ENCODE data around the gene TENT4B. TPM values are rescaled to one million over a fixed set of nuclear protein-coding genes. Genes with fewer than 3 reads are reported as not detected.
A peak's percentile ranks its signal among the peaks of the same experiment; 100 is the strongest.

TENT4B gene
- polyA plus RNA-seq, 1 of the 3 experiments (the other 2 are of a cell fraction), result 5.6 TPM

DNA sequence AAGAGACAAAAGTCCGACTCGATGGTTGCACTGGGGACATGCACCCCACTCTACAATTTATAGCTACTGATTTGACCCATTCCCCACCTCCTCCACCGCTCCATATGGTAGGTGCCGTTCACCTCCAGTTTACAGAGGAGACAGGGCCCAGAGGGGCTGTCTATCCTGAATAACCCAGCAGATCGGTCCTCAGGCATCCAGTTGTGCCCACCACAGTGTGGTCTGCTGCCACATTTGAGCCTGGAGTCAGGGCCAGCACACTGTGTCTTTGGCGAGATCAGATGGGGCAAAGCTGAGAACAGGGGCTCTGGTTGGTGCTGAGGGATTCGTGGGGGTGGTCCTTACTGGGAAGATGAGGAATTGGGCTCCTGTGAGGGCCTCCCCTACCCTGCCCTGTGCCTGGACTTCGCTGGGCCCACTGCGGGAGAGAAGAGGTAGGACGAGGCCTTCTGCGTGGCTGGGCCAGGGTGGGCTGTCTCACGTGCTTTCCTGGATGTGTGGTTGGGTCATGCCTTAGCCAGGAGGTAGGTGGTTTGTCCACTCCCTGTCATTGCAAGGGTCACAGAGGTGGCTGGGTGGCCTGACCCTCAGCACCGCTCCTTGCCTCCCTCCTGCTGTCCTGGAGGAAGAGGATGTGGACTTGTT lies 116.1 kb downstream of the TENT4B start:
- H3F3A ChIP-seq (replicated peaks; ENCODE audit: insufficient read depth), result no peaks in the 10 kb centered on the region

GRCh38 chr16:50269769-50270509 lies 116.8 kb downstream of the TENT4B start:
- ChIA-PET POLR2A (interaction anchor here (1.5 kb wide), 1 partner anchor 28 kb away, joined by 3 read pairs; no protein-coding TSS in a partner anchor), CTCF (interaction anchor here (1.3 to 2.0 kb wide), 2 partner anchors 44 to 59 kb away, joined by 3 to 6 read pairs; no protein-coding TSS in a partner anchor)
- H3K79me2 ChIP-seq (ENCODE audit: insufficient read depth), result peaks cover 17% of the 10 kb centered on the region
- peaks cover 18 to 46% of the 10 kb centered on the region in 2 experiments; a peak in 3 of 4 replicates for H3K4me1 ChIP-seq (ENCODE audit: control insufficient read depth in 1 of 2, insufficient read depth in 2 of 2, low read depth in 1 of 2, low read length in 1 of 2)
- no peak overlapping the region for H3K9ac ChIP-seq
- no peaks in the 10 kb centered on the region for H3K9me2 ChIP-seq
- no peak for TF ChIP-seq IRF3 (IDR thresholded peaks at IDR 0.05; ENCODE audit: low read depth, low read length)
- TF ChIP-seq RFX5 (IDR thresholded peaks at IDR 0.05; ENCODE audit: low read length), result no peak
- TF ChIP-seq TEAD4 (IDR thresholded peaks at IDR 0.05; ENCODE audit: borderline replicate concordance, insufficient read depth), result no peak
- TF ChIP-seq GABPA (IDR thresholded peaks at IDR 0.05; ENCODE audit: low read depth), result no peak
- no peak for TF ChIP-seq SIN3A (IDR thresholded peaks at IDR 0.05; ENCODE audit: borderline replicate concordance, low read depth, low read length)
- TF ChIP-seq SMC3 (IDR thresholded peaks at IDR 0.05; ENCODE audit: low read depth, low read length), result no peak
- TF ChIP-seq GATA2 (CRISPR knock-in tag; IDR thresholded peaks at IDR 0.05), result no peak; the same call in 1 of the 2 replicates
- TF ChIP-seq MEF2A (IDR thresholded peaks at IDR 0.05; ENCODE audit: borderline replicate concordance, low read depth), result no peak
- TF ChIP-seq TCF12 (IDR thresholded peaks at IDR 0.05), result no peak
- no peak for TF ChIP-seq MAX (IDR thresholded peaks at IDR 0.05; ENCODE audit: low read depth)
- no peak for TF ChIP-seq NFIC (IDR thresholded peaks at IDR 0.05; ENCODE audit: borderline replicate concordance)
- TF ChIP-seq RXRA (IDR thresholded peaks at IDR 0.05; ENCODE audit: borderline replicate concordance, low read depth), result no peak
- TF ChIP-seq REST (IDR thresholded peaks at IDR 0.05; ENCODE audit: low read depth, low read length), result no peak
- peak; percentile 39 for DNase-seq
- H2AFZ ChIP-seq (ENCODE audit: low read depth), result no peak overlapping the region
- H3K36me3 ChIP-seq (replicated peaks in 1 of 2; ENCODE audit: control insufficient read depth in 1 of 2, insufficient read depth in 2 of 2, low read length in 1 of 2), result no peaks in the 10 kb centered on the region
- WGBS (ENCODE audit: low lambda C conversion rate), result 84% methylated on average over 9 of the region's 12 CpGs
- no peak overlapping the region for H3K4me2 ChIP-seq
- no peaks in the 10 kb centered on the region for H4K20me1 ChIP-seq (ENCODE audit: insufficient read depth)
- H3K9me3 ChIP-seq, result no peaks in the 10 kb centered on the region
- no peaks in the 10 kb centered on the region for H3F3A ChIP-seq (replicated peaks; ENCODE audit: insufficient read depth)
- no peak overlapping the region for H3K4me3 ChIP-seq (ENCODE audit: low read depth in 2 of 2, low read length in 1 of 2)
- H3K27ac ChIP-seq (ENCODE audit: low read depth in 2 of 2, low read length in 1 of 2), result no peak overlapping the region
- no peaks in the 10 kb centered on the region for H3K27me3 ChIP-seq (ENCODE audit: insufficient read depth)

More for the DNA sequence above, 116.1 kb downstream of the TENT4B start:
- H3K79me2 ChIP-seq (ENCODE audit: insufficient read depth), result peaks cover 17% of the 10 kb centered on the region
- no peaks in the 10 kb centered on the region for H3K9me3 ChIP-seq
- H3K4me2 ChIP-seq, result no peak overlapping the region
- TF ChIP-seq RXRA (IDR thresholded peaks at IDR 0.05; ENCODE audit: borderline replicate concordance, low read depth), result no peak
- H3K4me3 ChIP-seq (ENCODE audit: low read depth in 2 of 2, low read length in 1 of 2), result no peak overlapping the region
- no peaks in the 10 kb centered on the region for H3K9me2 ChIP-seq
- CTCF ChIA-PET, result interaction anchor here (1.0 to 2.0 kb wide), 2 partner anchors 24 to 58 kb away, joined by 3 to 6 read pairs; no protein-coding TSS in a partner anchor
- DNase-seq, result no peak
- 95% methylated on average over 9 of the region's 13 CpGs for WGBS (ENCODE audit: low lambda C conversion rate)
- H3K36me3 ChIP-seq (replicated peaks in 1 of 2; ENCODE audit: control insufficient read depth in 1 of 2, insufficient read depth in 2 of 2, low read length in 1 of 2), result no peaks in the 10 kb centered on the region
- no peaks in the 10 kb centered on the region for H3K27me3 ChIP-seq (ENCODE audit: insufficient read depth)
- no peak overlapping the region for H3K27ac ChIP-seq (ENCODE audit: low read depth in 2 of 2, low read length in 1 of 2)
- POLR2A ChIA-PET, result interaction anchor here (1.5 kb wide), 1 partner anchor 28 kb away, joined by 3 read pairs; no protein-coding TSS in a partner anchor
- H4K20me1 ChIP-seq (ENCODE audit: insufficient read depth), result no peaks in the 10 kb centered on the region
- peaks cover 18 to 46% of the 10 kb centered on the region in 2 experiments; a peak in 3 of 4 replicates for H3K4me1 ChIP-seq (ENCODE audit: control insufficient read depth in 1 of 2, insufficient read depth in 2 of 2, low read depth in 1 of 2, low read length in 1 of 2)
- no peak overlapping the region for H3K9ac ChIP-seq
- no peak overlapping the region for H2AFZ ChIP-seq (ENCODE audit: low read depth)

Data from SK-N-SH (cell line).